GM12878 (cell line): ENCODE measurements around the gene WDR93. TPM values are rescaled to one million over a fixed set of nuclear protein-coding genes. Genes with fewer than 3 reads are reported as not detected.
A peak's percentile ranks its signal among the peaks of the same experiment; 100 is the strongest.

Source experiments
- ATAC-seq: fragments of 200-7000 bp; cut with Tn5 transposase; 3 replicates; pipeline ENCODE4 v1.9.1; 2020; ENCODE audit warnings: mild to moderate bottlenecking, moderate library complexity
- BruUV-seq: library from RNA; stranded (reverse); fragments of 400-500 nt; replicated peaks from 2 replicates; lab custom pipeline; 2021; lab: Mats Ljungman, UMichigan
- CTCF ChIA-PET: fragments of 300-600 bp; sonication (Branson Sonifier 250); formaldehyde crosslinking; extraction: SDS; loops from one replicate; lab custom pipeline; 2021; ENCODE audit warnings: inconsistent platforms; lab: Yijun Ruan, JAX
- POLR2A ChIA-PET: fragments of 350-600 bp; formaldehyde crosslinking; extraction: SDS; loops from one replicate; lab custom pipeline; 2021; ENCODE audit warnings: inconsistent platforms; lab: Charles Lee
- RAD21 ChIA-PET: fragments of 300-600 bp; sonication (Branson Sonifier 250); formaldehyde crosslinking; loops from one replicate; lab custom pipeline; 2023; ENCODE audit warnings: antibody characterized with exemption; ENCODE audit not compliant: unreplicated experiment; lab: Charles Lee
- SMC1A ChIA-PET: fragments of 300-600 bp; sonication (Branson Sonifier 250); formaldehyde crosslinking; loops from one replicate; lab custom pipeline; 2023; ENCODE audit not compliant: unreplicated experiment, uncharacterized antibody; lab: Charles Lee
- DNase-seq: peaks from one replicate; pipeline ENCODE4 v3.0.0-alpha.2; 2011; ENCODE audit warnings: low read depth, low spot score
- FAIRE-seq: peaks from 3 replicates; lab custom pipeline; 2011; peaks lifted over from hg19 to GRCh38; lab: Jason Lieb, UNC
- H2AFZ ChIP-seq: 2 replicates; pipeline ENCODE4 v1.6.0; 2011; ENCODE audit warnings: low read depth, low read length, control low read depth; ENCODE audit not compliant: control insufficient read depth
- H3K27ac ChIP-seq: 2 replicates; pipeline ENCODE4 v1.5.1; 2011; ENCODE audit warnings: control low read depth; ENCODE audit not compliant: control insufficient read depth, insufficient read depth
- H3K27me3 ChIP-seq, 2 experiments: replicated peaks in 1 of 2; 2 replicates each; pipeline versions ENCODE4 v1.6.0 to v1.6.1; 2011; ENCODE audit warnings: low read length in 1 of 2; ENCODE audit not compliant: control insufficient read depth in 2 of 2, insufficient read depth in 2 of 2
- H3K36me3 ChIP-seq, 2 experiments: 2 replicates each; pipeline ENCODE4 v1.5.1; 2011; ENCODE audit warnings: low read length in 1 of 2; ENCODE audit not compliant: control insufficient read depth in 2 of 2, insufficient read depth in 2 of 2
- H3K4me1 ChIP-seq: 2 replicates; pipeline ENCODE4 v1.6.1; 2011; ENCODE audit warnings: mild to moderate bottlenecking, low read length, moderate library complexity, mixed read lengths; ENCODE audit not compliant: control insufficient read depth, insufficient read depth
- H3K4me2 ChIP-seq: 2 replicates; pipeline ENCODE4 v1.6.0; 2011; ENCODE audit warnings: control low read depth; ENCODE audit not compliant: control insufficient read depth, insufficient read depth
- H3K4me3 ChIP-seq: fragments of 200-600 bp; sonication (generic); 2 replicates; pipeline ENCODE4 v1.5.1; 2016
- H3K79me2 ChIP-seq: 2 replicates; pipeline ENCODE4 v1.6.0; 2011; ENCODE audit warnings: low read length; ENCODE audit not compliant: control insufficient read depth, insufficient read depth
- H3K9ac ChIP-seq: 2 replicates; pipeline ENCODE4 v1.8.0; 2011; ENCODE audit warnings: low read length, control low read depth, mixed read lengths; ENCODE audit not compliant: control insufficient read depth, insufficient read depth
- H3K9me3 ChIP-seq: replicated peaks from 3 replicates; pipeline ENCODE4 v1.5.1; 2011; ENCODE audit warnings: mild to moderate bottlenecking, low read length; ENCODE audit not compliant: control insufficient read depth, insufficient read depth
- H4K20me1 ChIP-seq: 2 replicates; pipeline ENCODE4 v1.6.0; 2011; ENCODE audit not compliant: control insufficient read depth, insufficient read depth
- CREB1 ChIP-seq: IDR thresholded peaks from 2 replicates; pipeline ENCODE4 v1.6.1; 2012; ENCODE audit warnings: low read depth, mild to moderate bottlenecking, inconsistent platforms
- GABPA ChIP-seq: IDR thresholded peaks from 2 replicates; pipeline ENCODE4 v1.6.1; 2014; ENCODE audit warnings: antibody characterized with exemption, low read depth, mild to moderate bottlenecking, inconsistent platforms
- NBN ChIP-seq: fragments of 450-650 bp; IDR thresholded peaks from 2 replicates; pipeline ENCODE4 v1.6.1; 2016
- PAX8 ChIP-seq: fragments of 450-650 bp; IDR thresholded peaks from 2 replicates; pipeline ENCODE4 v1.6.1; 2017; ENCODE audit warnings: mild to moderate bottlenecking, moderate library complexity
- WGBS: methylation state at CpG from one replicate; pipeline ENCODE4 v1.1.6; 2016; ENCODE audit warnings: low lambda C conversion rate; ENCODE audit not compliant: insufficient replicate concordance, insufficient coverage; ENCODE audit errors: missing lambda C conversion rate; 5-methylcytosine and 5-hydroxymethylcytosine counted together
- in situ Hi-C: fragments of 300-500 bp; cut with MboI; formaldehyde crosslinking; loops from 9 replicates; pipeline ENCODE4 v1.14.3; 2018; ENCODE audit warnings: mixed read lengths
- intact Hi-C: fragments of 100-400 bp; cut with micrococcal nuclease; formaldehyde crosslinking; loops from one replicate; pipeline ENCODE4 v1.14.2; 2022; ENCODE audit not compliant: unreplicated experiment
- polyA plus RNA-seq, 11 experiments: library from polyadenylated mRNA; depleted of rRNA in 4 of 11; unstranded in 6 of 11; stranded (reverse) in 5 of 11; fragments of >200 nt; fragmentation: Nextera tagmentation in 4 of 11; fragmentation: Illumina TruSeq in 1 of 11; extraction: Ambion mirVana in 4 of 11; extraction: Trizol in 1 of 11; gene quantifications; 1 replicate in 1 of 11; 2 replicates in 10 of 11; pipeline versions ENCODE4 v1.2.1 to v1.2.3, GENCODE V29; 2011 to 2016; ENCODE audit warnings: inconsistent platforms in 2 of 11, missing spikeins in 2 of 11, low read depth in 1 of 11
- total RNA-seq, 4 experiments: library from RNA; depleted of rRNA in 3 of 4; stranded (reverse); fragments of >200 nt in 3 of 4; fragmentation: Illumina TruSeq in 1 of 4; extraction: Trizol in 1 of 4; gene quantifications; 2 replicates each; pipeline versions ENCODE4 v1.2.1 to v1.2.3, GENCODE V29; 2013 to 2021
- TF ChIP-seq, protein P1 (sequence below): fragments of 450-650 bp; IDR thresholded peaks from 2 replicates; pipeline ENCODE4 v1.6.1; 2018; ENCODE audit warnings: mild to moderate bottlenecking, low read depth, moderate library complexity; ENCODE audit not compliant: partially characterized antibody
- TF ChIP-seq, protein P2 (sequence below), 3 experiments: IDR thresholded peaks in 2 of 3; conservative IDR thresholded peaks in 1 of 3; 2 replicates each; pipeline ENCODE4 v1.5.1; 2011; ENCODE audit warnings: low read depth in 3 of 3, low read length in 3 of 3, mild to moderate bottlenecking in 3 of 3, control low read depth in 2 of 3, moderate library complexity in 2 of 3, inconsistent platforms in 1 of 3, mixed read lengths in 1 of 3; ENCODE audit not compliant: control insufficient read depth in 2 of 3, insufficient read depth in 1 of 3; ENCODE audit errors: extremely low read depth in 1 of 3
- TF ChIP-seq, protein P3 (sequence below): fragments of 450-650 bp; IDR thresholded peaks from 2 replicates; pipeline ENCODE4 v1.6.1; 2016; ENCODE audit warnings: mild to moderate bottlenecking
- TF ChIP-seq, protein P4 (sequence below): IDR thresholded peaks from 2 replicates; pipeline ENCODE4 v1.6.1; 2011; ENCODE audit warnings: borderline replicate concordance, low read depth, mild to moderate bottlenecking, moderate library complexity, low read length; ENCODE audit not compliant: insufficient read depth, poor library complexity, severe bottlenecking
- TF ChIP-seq, protein P5 (sequence below): fragments of 450-650 bp; formaldehyde crosslinking; IDR thresholded peaks from 2 replicates; pipeline ENCODE4 v1.4.0; 2020; ENCODE audit warnings: mild to moderate bottlenecking, moderate library complexity

The WDR93 gene
- total and polyA plus RNA-seq, 10 of the 15 experiments (the other 5 are each of a cell fraction or from before 2014, with no cell fraction given): not detected

DNA sequence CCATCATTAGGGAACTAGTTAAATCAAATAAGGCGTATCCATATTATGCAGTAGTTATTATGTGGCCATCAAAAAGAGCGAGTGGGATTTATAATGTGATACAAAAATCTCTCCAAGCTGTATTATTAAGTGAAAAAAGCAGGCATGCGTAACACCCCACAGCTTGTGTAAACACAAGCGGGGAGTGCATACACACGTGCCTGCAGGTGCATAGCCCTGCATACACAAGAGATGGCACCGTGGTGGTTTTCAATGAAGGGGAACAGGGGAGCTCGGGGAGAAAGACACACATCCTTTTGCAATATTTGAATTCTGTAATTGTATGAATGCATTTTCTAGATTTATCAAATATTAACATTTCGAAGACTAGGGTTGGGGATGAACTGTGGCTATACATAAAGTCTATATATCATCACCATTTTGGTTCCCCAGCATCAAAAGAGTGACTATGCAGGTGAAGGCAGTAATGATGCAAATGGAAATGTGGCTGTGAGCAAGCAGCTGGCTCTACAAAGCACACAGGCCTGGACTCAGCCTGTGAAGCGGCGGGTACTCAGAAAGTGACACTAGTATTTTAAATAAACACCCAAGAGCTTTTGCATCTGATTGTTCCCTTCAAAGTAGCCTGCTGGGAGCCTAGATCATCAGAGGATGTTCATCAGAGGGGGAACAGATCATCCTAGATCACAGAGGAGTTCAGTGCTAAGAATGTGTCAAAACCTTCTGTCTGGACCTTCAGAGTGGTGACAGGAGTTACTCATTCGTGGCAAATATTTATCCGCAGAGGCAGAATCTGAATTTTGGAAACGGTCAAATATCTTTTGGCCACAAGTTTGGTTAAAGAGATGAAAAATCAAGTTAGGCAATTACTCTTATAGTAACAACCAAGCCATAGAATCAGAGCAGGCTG is 25.9 kb upstream of the WDR93 start:
- Histone ChIP-seq H3K4me2 (peak overlapping the region; percentile 64; the same call in 1 of the 2 replicates), H3K79me2 (no peaks in the 10 kb centered on the region), H3K36me3 (no peaks in the 10 kb centered on the region), H4K20me1 (no peaks in the 10 kb centered on the region), H3K4me3 (no peak overlapping the region), H3K4me1 (no peaks in the 10 kb centered on the region), H3K9me3 (no peaks in the 10 kb centered on the region), H3K27ac (no peak overlapping the region), H3K9ac (no peak overlapping the region), H3K27me3 (peaks cover 0 to 2% of the 10 kb centered on the region in 2 experiments; a peak in 1 of 4 replicates), H2AFZ (no peak overlapping the region)
- ChIA-PET CTCF (no interaction called here), RAD21 (no interaction called here), POLR2A (no interaction called here), SMC1A (no interaction called here)
- no peak for ATAC-seq
- WGBS: 66% methylated on average over 13 of the region's 13 CpGs
- BruUV-seq: no TSS peak
- no peak for FAIRE-seq
- intact Hi-C loops (no loop called here), in situ Hi-C loops (no loop called here)
- DNase-seq: no peak
- TF ChIP-seq GABPA: no peak
- TF ChIP-seq, protein P1, sequence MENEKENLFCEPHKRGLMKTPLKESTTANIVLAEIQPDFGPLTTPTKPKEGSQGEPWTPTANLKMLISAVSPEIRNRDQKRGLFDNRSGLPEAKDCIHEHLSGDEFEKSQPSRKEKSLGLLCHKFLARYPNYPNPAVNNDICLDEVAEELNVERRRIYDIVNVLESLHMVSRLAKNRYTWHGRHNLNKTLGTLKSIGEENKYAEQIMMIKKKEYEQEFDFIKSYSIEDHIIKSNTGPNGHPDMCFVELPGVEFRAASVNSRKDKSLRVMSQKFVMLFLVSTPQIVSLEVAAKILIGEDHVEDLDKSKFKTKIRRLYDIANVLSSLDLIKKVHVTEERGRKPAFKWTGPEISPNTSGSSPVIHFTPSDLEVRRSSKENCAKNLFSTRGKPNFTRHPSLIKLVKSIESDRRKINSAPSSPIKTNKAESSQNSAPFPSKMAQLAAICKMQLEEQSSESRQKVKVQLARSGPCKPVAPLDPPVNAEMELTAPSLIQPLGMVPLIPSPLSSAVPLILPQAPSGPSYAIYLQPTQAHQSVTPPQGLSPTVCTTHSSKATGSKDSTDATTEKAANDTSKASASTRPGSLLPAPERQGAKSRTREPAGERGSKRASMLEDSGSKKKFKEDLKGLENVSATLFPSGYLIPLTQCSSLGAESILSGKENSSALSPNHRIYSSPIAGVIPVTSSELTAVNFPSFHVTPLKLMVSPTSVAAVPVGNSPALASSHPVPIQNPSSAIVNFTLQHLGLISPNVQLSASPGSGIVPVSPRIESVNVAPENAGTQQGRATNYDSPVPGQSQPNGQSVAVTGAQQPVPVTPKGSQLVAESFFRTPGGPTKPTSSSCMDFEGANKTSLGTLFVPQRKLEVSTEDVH: no peak
- TF ChIP-seq, protein P2, sequence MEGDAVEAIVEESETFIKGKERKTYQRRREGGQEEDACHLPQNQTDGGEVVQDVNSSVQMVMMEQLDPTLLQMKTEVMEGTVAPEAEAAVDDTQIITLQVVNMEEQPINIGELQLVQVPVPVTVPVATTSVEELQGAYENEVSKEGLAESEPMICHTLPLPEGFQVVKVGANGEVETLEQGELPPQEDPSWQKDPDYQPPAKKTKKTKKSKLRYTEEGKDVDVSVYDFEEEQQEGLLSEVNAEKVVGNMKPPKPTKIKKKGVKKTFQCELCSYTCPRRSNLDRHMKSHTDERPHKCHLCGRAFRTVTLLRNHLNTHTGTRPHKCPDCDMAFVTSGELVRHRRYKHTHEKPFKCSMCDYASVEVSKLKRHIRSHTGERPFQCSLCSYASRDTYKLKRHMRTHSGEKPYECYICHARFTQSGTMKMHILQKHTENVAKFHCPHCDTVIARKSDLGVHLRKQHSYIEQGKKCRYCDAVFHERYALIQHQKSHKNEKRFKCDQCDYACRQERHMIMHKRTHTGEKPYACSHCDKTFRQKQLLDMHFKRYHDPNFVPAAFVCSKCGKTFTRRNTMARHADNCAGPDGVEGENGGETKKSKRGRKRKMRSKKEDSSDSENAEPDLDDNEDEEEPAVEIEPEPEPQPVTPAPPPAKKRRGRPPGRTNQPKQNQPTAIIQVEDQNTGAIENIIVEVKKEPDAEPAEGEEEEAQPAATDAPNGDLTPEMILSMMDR (IDR thresholded peaks at IDR 0.05 in 2 of 3, conservative IDR thresholded peaks at IDR 0.05 in 1 of 3; ENCODE audit: control insufficient read depth in 2 of 3, extremely low read depth in 1 of 3, insufficient read depth in 1 of 3, low read depth in 3 of 3, low read length in 3 of 3): no peak
- no peak for TF ChIP-seq CREB1
- no peak for TF ChIP-seq NBN
- TF ChIP-seq, protein P3, sequence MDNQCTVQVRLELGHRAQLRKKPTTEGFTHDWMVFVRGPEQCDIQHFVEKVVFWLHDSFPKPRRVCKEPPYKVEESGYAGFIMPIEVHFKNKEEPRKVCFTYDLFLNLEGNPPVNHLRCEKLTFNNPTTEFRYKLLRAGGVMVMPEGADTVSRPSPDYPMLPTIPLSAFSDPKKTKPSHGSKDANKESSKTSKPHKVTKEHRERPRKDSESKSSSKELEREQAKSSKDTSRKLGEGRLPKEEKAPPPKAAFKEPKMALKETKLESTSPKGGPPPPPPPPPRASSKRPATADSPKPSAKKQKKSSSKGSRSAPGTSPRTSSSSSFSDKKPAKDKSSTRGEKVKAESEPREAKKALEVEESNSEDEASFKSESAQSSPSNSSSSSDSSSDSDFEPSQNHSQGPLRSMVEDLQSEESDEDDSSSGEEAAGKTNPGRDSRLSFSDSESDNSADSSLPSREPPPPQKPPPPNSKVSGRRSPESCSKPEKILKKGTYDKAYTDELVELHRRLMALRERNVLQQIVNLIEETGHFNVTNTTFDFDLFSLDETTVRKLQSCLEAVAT: no peak
- TF ChIP-seq PAX8: no peak
- TF ChIP-seq, protein P4, sequence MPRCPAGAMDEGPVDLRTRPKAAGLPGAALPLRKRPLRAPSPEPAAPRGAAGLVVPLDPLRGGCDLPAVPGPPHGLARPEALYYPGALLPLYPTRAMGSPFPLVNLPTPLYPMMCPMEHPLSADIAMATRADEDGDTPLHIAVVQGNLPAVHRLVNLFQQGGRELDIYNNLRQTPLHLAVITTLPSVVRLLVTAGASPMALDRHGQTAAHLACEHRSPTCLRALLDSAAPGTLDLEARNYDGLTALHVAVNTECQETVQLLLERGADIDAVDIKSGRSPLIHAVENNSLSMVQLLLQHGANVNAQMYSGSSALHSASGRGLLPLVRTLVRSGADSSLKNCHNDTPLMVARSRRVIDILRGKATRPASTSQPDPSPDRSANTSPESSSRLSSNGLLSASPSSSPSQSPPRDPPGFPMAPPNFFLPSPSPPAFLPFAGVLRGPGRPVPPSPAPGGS: no peak
- TF ChIP-seq, protein P5, sequence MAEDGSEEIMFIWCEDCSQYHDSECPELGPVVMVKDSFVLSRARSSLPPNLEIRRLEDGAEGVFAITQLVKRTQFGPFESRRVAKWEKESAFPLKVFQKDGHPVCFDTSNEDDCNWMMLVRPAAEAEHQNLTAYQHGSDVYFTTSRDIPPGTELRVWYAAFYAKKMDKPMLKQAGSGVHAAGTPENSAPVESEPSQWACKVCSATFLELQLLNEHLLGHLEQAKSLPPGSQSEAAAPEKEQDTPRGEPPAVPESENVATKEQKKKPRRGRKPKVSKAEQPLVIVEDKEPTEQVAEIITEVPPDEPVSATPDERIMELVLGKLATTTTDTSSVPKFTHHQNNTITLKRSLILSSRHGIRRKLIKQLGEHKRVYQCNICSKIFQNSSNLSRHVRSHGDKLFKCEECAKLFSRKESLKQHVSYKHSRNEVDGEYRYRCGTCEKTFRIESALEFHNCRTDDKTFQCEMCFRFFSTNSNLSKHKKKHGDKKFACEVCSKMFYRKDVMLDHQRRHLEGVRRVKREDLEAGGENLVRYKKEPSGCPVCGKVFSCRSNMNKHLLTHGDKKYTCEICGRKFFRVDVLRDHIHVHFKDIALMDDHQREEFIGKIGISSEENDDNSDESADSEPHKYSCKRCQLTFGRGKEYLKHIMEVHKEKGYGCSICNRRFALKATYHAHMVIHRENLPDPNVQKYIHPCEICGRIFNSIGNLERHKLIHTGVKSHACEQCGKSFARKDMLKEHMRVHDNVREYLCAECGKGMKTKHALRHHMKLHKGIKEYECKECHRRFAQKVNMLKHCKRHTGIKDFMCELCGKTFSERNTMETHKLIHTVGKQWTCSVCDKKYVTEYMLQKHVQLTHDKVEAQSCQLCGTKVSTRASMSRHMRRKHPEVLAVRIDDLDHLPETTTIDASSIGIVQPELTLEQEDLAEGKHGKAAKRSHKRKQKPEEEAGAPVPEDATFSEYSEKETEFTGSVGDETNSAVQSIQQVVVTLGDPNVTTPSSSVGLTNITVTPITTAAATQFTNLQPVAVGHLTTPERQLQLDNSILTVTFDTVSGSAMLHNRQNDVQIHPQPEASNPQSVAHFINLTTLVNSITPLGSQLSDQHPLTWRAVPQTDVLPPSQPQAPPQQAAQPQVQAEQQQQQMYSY (CRISPR knock-in tag): no peak
